Activated T-helper 9 cell treated with anti-CD3 and anti-CD28 coated beads, Interleukin-2, amount 50 U/mL, for 16 hours (primary cell): Measurements from ENCODE around the gene ADCY1.

Experiments
- DNase-seq: peaks from one replicate; pipeline ENCODE4 v3.0.0-alpha.2; 2020; ENCODE audit warnings: low read depth

Gene ADCY1

GRCh38 chr7:45624392-45624760 lies 50.2 kb downstream of the ADCY1 start:
- DNase-seq = no peak

GRCh38 chr7:45625067-45625466 lies 50.9 kb downstream of the ADCY1 start:
- DNase-seq = no peak

- DNase-seq = no peak
These were observed 51.7 kb downstream of the ADCY1 start for GRCh38 chr7:45625714-45626440.

GRCh38 chr7:45626441-45627430 lies 52.6 kb downstream of the ADCY1 start:
- DNase-seq = no peak

GRCh38 chr7:45627691-45628456 lies 53.7 kb downstream of the ADCY1 start:
- DNase-seq = no peak

- no peak for DNase-seq
These were observed 57.4 kb downstream of the ADCY1 start for GRCh38 chr7:45631569-45631968.

- no peak for DNase-seq
These were observed 62.6 kb downstream of the ADCY1 start for GRCh38 chr7:45636733-45637132.

GRCh38 chr7:45638916-45639315 lies 64.7 kb downstream of the ADCY1 start:
- no peak for DNase-seq

GRCh38 chr7:45642044-45642443 lies 67.9 kb downstream of the ADCY1 start:
- DNase-seq = no peak

GRCh38 chr7:45643630-45644029 lies 69.5 kb downstream of the ADCY1 start:
- no peak for DNase-seq

- DNase-seq = no peak
These were observed 70.1 kb downstream of the ADCY1 start for GRCh38 chr7:45644237-45644636.

GRCh38 chr7:45645141-45645969 lies 71.2 kb downstream of the ADCY1 start:
- DNase-seq = no peak

GRCh38 chr7:45646207-45646821 lies 72.1 kb downstream of the ADCY1 start:
- DNase-seq = no peak

GRCh38 chr7:45646996-45647825 lies 73.0 kb downstream of the ADCY1 start:
- no peak for DNase-seq

GRCh38 chr7:45647967-45648670 lies 74.0 kb downstream of the ADCY1 start:
- no peak for DNase-seq

GRCh38 chr7:45648671-45648995 lies 74.5 kb downstream of the ADCY1 start:
- DNase-seq = no peak

- DNase-seq = no peak
These were observed 75.6 kb downstream of the ADCY1 start for GRCh38 chr7:45649560-45650346.
